Natural killer cell (primary cell): Measurements from ENCODE around the gene DYNC1LI1. TPM values are rescaled to one million over a fixed set of nuclear protein-coding genes. Genes with fewer than 3 reads are reported as not detected.
A peak's percentile ranks its signal among the peaks of the same experiment; 100 is the strongest.

Experiments
- ATAC-seq, 3 donors: fragments of 150-1000 bp in 2 of 3; fragments of 200-7000 bp in 1 of 3; cut with Tn5 transposase; 1 replicate in 1 of 3; 2 replicates in 2 of 3; pipeline ENCODE4 v1.10.0; 2021; ENCODE audit warnings: mild to moderate bottlenecking in 2 of 3, moderate library complexity in 2 of 3
- DNase-seq, 2 donors: peaks; one replicate each; pipeline versions ENCODE4 v3.0.0 to v3.0.0-alpha.2; 2013 to 2021; ENCODE audit warnings: mixed read lengths in 1 of 2
- H3K27ac ChIP-seq: one replicate; pipeline ENCODE4 v1.5.1; 2013; ENCODE audit warnings: mild to moderate bottlenecking, low read length
- H3K27me3 ChIP-seq: one replicate; pipeline ENCODE4 v1.6.1; 2013; ENCODE audit warnings: low read length; ENCODE audit not compliant: control insufficient read depth, insufficient read depth
- H3K36me3 ChIP-seq: one replicate; pipeline ENCODE4 v1.6.1; 2013; ENCODE audit warnings: low read length; ENCODE audit not compliant: control insufficient read depth, insufficient read depth
- H3K4me1 ChIP-seq: one replicate; pipeline ENCODE4 v1.6.1; 2013; ENCODE audit warnings: low read length; ENCODE audit not compliant: control insufficient read depth, insufficient read depth
- H3K4me3 ChIP-seq: one replicate; pipeline ENCODE4 v1.5.1; 2013; ENCODE audit warnings: low read length
- H3K9me3 ChIP-seq: one replicate; pipeline ENCODE4 v1.6.1; 2013; ENCODE audit warnings: low read length; ENCODE audit not compliant: control insufficient read depth, insufficient read depth
- H3K27ac Mint-ChIP-seq, 2 donors: one replicate each; pipeline ENCODE4 v1.8.0; 2022; ENCODE audit warnings: mild to moderate bottlenecking in 2 of 2, mixed read lengths in 2 of 2, moderate library complexity in 1 of 2
- H3K27me3 Mint-ChIP-seq, 2 donors: one replicate each; pipeline ENCODE4 v1.8.0; 2022; ENCODE audit warnings: low read depth in 2 of 2, mixed read lengths in 2 of 2
- H3K36me3 Mint-ChIP-seq: one replicate; pipeline ENCODE4 v1.8.0; 2022; ENCODE audit warnings: mixed read lengths
- H3K4me1 Mint-ChIP-seq, 2 donors: one replicate each; pipeline ENCODE4 v1.8.0; 2022; ENCODE audit warnings: mixed read lengths in 2 of 2
- H3K4me3 Mint-ChIP-seq: one replicate; pipeline ENCODE4 v1.8.0; 2022; ENCODE audit warnings: mild to moderate bottlenecking, moderate library complexity, mixed read lengths
- H3K9me3 Mint-ChIP-seq, 2 donors: one replicate each; pipeline ENCODE4 v1.8.0; 2022; ENCODE audit warnings: mixed read lengths in 2 of 2
- CTCF ChIP-seq: fragments of 200-600 bp; IDR thresholded peaks from one replicate; pipeline ENCODE4 v1.8.0; 2022; ENCODE audit warnings: antibody characterized with exemption
- WGBS: methylation state at CpG from one replicate; pipeline ENCODE4 v1.1.7; 2013; ENCODE audit warnings: missing lambda C conversion rate; ENCODE audit not compliant: insufficient coverage; 5-methylcytosine and 5-hydroxymethylcytosine counted together
- intact Hi-C: fragments of 100-400 bp; cut with micrococcal nuclease; formaldehyde crosslinking; loops from one replicate; pipeline ENCODE4 v1.14.2; 2022
- total RNA-seq, 4 donors: library from RNA; stranded (reverse); fragments of 120-200 nt in 1 of 4; gene quantifications; one replicate each; pipeline versions ENCODE4 v1.2.3 to v1.2.4, GENCODE V29; 2013 to 2022

Gene DYNC1LI1
- total RNA-seq, 3 donors from 2014 or later (not counting 1 experiment from before 2014, with no cell fraction given): 35.9 to 49.2 (median 39.9) TPM

GRCh38 chr3:32481791-32482631 is 88.6 kb downstream of the DYNC1LI1 start:
- no peaks in the 10 kb centered on the region for H3K27me3 ChIP-seq
- no peak overlapping the region for H3K4me3 Mint-ChIP-seq
- peaks cover 9 to 30% of the 10 kb centered on the region in 2 donors for H3K4me1 Mint-ChIP-seq
- H3K9me3 Mint-ChIP-seq: no peaks in the 10 kb centered on the region
- ATAC-seq: no peak
- intact Hi-C loops: no loop called here
- no peaks in the 10 kb centered on the region for H3K9me3 ChIP-seq
- DNase-seq: no peak
- no peak overlapping the region for H3K27ac ChIP-seq
- peak overlapping the region; percentile 9 to 68 for H3K27ac Mint-ChIP-seq
- no peaks in the 10 kb centered on the region for H3K36me3 Mint-ChIP-seq
- no peak overlapping the region for H3K4me3 ChIP-seq
- H3K36me3 ChIP-seq: peaks cover 52% of the 10 kb centered on the region
- H3K4me1 ChIP-seq: no peaks in the 10 kb centered on the region
- H3K27me3 Mint-ChIP-seq: no peaks in the 10 kb centered on the region
- WGBS: 98% methylated on average over 3 of the region's 3 CpGs
- no peak for TF ChIP-seq CTCF

GRCh38 chr3:32480604-32481003 is 90.1 kb downstream of the DYNC1LI1 start:
- H3K9me3 ChIP-seq: no peaks in the 10 kb centered on the region
- no peak overlapping the region for H3K4me3 Mint-ChIP-seq
- no peaks in the 10 kb centered on the region for H3K27me3 Mint-ChIP-seq
- no peaks in the 10 kb centered on the region for H3K36me3 Mint-ChIP-seq
- H3K9me3 Mint-ChIP-seq: no peaks in the 10 kb centered on the region
- no peak overlapping the region for H3K4me3 ChIP-seq
- no peak for DNase-seq
- peaks cover 9 to 35% of the 10 kb centered on the region in 2 donors for H3K4me1 Mint-ChIP-seq
- H3K4me1 ChIP-seq: no peaks in the 10 kb centered on the region
- 100% methylated on average over 1 of the region's 1 CpG for WGBS
- no peak overlapping the region for H3K27ac ChIP-seq
- peak overlapping the region; percentile 47 to 51 for H3K27ac Mint-ChIP-seq
- H3K27me3 ChIP-seq: no peaks in the 10 kb centered on the region
- H3K36me3 ChIP-seq: peaks cover 43% of the 10 kb centered on the region
- TF ChIP-seq CTCF: no peak
- no peak for ATAC-seq
- intact Hi-C loops: no loop called here

Other genes with a start within 250 kb of the DYNC1LI1 start
- 10 to 100 TPM in 2 of 3 donors, 1 to 10 TPM in 1; 4.1 to 16.7 (median 12.8) TPM for gene CMTM7, start 179.0 kb downstream of the DYNC1LI1 start, total RNA-seq
- gene CMTM6, start 68.0 kb downstream of the DYNC1LI1 start, total RNA-seq: 10 to 100 TPM; 57.4 to 63.6 (median 59.5) TPM
- gene CNOT10, start 114.3 kb upstream of the DYNC1LI1 start, total RNA-seq: 10 to 100 TPM; 47.1 to 54.3 (median 53.8) TPM
- under 1 TPM in 1 of 3 donors, not detected in 2; 0.05 TPM for gene TRIM71, start 247.1 kb upstream of the DYNC1LI1 start, total RNA-seq